ENCODE results near the gene NTM.

DNA sequence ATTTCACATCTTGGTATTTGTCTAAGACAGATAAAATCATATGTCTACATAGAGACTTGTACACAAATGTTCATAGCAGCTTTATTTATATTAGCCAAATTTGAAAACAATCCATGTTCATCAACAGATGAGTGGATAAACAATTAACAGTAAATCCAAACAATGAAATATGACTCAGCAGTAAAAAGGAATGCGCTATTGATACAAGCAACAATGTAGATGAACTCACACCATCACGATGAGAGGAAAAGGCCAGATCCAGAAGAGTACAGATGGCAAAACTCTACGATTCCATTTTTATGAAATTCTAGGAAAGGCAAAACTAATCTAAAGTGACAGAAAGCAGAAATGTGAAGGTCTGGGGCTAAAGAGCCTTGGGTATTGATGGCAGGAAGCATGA, 384.3 kb downstream of the NTM start:
- TF ChIP-seq, protein P1, sequence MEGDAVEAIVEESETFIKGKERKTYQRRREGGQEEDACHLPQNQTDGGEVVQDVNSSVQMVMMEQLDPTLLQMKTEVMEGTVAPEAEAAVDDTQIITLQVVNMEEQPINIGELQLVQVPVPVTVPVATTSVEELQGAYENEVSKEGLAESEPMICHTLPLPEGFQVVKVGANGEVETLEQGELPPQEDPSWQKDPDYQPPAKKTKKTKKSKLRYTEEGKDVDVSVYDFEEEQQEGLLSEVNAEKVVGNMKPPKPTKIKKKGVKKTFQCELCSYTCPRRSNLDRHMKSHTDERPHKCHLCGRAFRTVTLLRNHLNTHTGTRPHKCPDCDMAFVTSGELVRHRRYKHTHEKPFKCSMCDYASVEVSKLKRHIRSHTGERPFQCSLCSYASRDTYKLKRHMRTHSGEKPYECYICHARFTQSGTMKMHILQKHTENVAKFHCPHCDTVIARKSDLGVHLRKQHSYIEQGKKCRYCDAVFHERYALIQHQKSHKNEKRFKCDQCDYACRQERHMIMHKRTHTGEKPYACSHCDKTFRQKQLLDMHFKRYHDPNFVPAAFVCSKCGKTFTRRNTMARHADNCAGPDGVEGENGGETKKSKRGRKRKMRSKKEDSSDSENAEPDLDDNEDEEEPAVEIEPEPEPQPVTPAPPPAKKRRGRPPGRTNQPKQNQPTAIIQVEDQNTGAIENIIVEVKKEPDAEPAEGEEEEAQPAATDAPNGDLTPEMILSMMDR (IDR thresholded peaks at IDR 0.05; ENCODE audit: low read depth, low read length, poor library complexity, severe bottlenecking): no peak
- no peak for TF ChIP-seq EZH2phosphoT487 (IDR thresholded peaks at IDR 0.05; ENCODE audit: borderline replicate concordance, low read length)
